Muscle layer of duodenum (tissue), 2 donors: ENCODE measurements around the gene RGS6.

Source experiments
- H3K27ac ChIP-seq: one replicate; pipeline ENCODE4 v1.7.0; 2013; ENCODE audit warnings: mild to moderate bottlenecking, low read length
- H3K27me3 ChIP-seq: one replicate; pipeline ENCODE4 v1.7.0; 2013; ENCODE audit warnings: low read depth, mild to moderate bottlenecking, control low read depth, low read length
- H3K36me3 ChIP-seq, 2 donors: one replicate each; pipeline ENCODE4 v1.7.0; 2013; ENCODE audit warnings: low read length in 2 of 2, control low read depth in 1 of 2, mild to moderate bottlenecking in 1 of 2; ENCODE audit not compliant: insufficient read depth in 2 of 2, control insufficient read depth in 1 of 2
- H3K4me1 ChIP-seq, 2 donors: one replicate each; pipeline ENCODE4 v1.7.0; 2013; ENCODE audit warnings: low read length in 2 of 2, mild to moderate bottlenecking in 2 of 2, control low read depth in 1 of 2, moderate library complexity in 1 of 2; ENCODE audit not compliant: insufficient read depth in 2 of 2, control insufficient read depth in 1 of 2
- H3K4me3 ChIP-seq, 2 donors: one replicate each; pipeline ENCODE4 v1.7.0; 2013; ENCODE audit warnings: low read length in 2 of 2, low read depth in 1 of 2, mild to moderate bottlenecking in 1 of 2
- H3K9me3 ChIP-seq, 2 donors: one replicate each; pipeline ENCODE4 v1.7.0; 2013; ENCODE audit warnings: low read length in 2 of 2, control low read depth in 1 of 2, mild to moderate bottlenecking in 1 of 2; ENCODE audit not compliant: control insufficient read depth in 1 of 2
- donor health status: healthy.

RGS6 gene

GRCh38 chr14:72332046-72332445 is 399.8 kb downstream of the RGS6 start:
- Histone ChIP-seq H3K4me3 (no peak overlapping the region), H3K27ac (no peak overlapping the region), H3K4me1 (peaks cover 0 to 9% of the 10 kb centered on the region in 2 donors), H3K9me3 (no peaks in the 10 kb centered on the region), H3K27me3 (no peaks in the 10 kb centered on the region), H3K36me3 (no peaks in the 10 kb centered on the region)

GRCh38 chr14:72332871-72333270 is 400.6 kb downstream of the RGS6 start:
- Histone ChIP-seq H3K36me3 (no peaks in the 10 kb centered on the region), H3K27ac (no peak overlapping the region), H3K27me3 (no peaks in the 10 kb centered on the region), H3K9me3 (no peaks in the 10 kb centered on the region), H3K4me3 (no peak overlapping the region), H3K4me1 (peaks cover 0 to 9% of the 10 kb centered on the region in 2 donors)

- H3K4me3 ChIP-seq = no peak overlapping the region
- no peaks in the 10 kb centered on the region for H3K9me3 ChIP-seq
- no peaks in the 10 kb centered on the region for H3K27me3 ChIP-seq
- H3K36me3 ChIP-seq = no peaks in the 10 kb centered on the region
- H3K27ac ChIP-seq = no peak overlapping the region
- peaks cover 0 to 9% of the 10 kb centered on the region in 2 donors for H3K4me1 ChIP-seq
Measured at GRCh38 chr14:72333357-72333756, 401.1 kb downstream of the RGS6 start.

DNA sequence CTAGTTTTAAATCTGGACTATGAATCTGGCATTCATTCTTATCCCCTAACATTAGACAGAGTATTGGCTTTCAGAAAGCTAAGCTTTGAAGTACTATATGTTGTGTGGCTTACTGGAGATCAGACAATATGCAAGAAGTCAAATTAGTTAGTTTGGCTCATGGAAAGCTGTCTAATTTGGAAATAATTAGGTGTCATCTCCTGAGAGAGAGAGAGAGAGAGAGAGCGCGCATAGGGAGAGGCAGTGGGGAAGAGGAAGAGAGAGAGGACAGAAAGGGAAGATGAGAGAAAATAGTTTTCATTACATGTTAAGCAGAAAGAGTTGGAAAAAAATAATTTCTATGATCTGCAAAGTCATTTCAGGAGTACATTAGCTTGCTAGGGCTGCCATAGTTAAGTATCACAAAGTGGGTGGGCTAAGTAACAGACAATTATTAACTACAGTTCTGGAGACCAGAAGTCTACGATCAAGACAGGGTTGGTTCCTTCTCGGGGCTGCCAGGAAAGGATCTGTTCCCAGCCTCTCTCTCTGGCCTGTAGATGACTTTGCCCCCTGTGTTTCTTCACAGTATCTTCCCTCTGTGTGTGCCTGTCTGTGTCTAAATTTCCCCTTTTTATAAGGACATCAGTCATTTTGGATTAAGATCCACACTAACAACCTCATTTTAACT is 404.2 kb downstream of the RGS6 start:
- no peak overlapping the region for H3K4me3 ChIP-seq
- H3K27ac ChIP-seq = no peak overlapping the region
- H3K9me3 ChIP-seq = no peaks in the 10 kb centered on the region
- H3K36me3 ChIP-seq = no peaks in the 10 kb centered on the region
- no peaks in the 10 kb centered on the region for H3K27me3 ChIP-seq
- H3K4me1 ChIP-seq = peaks cover 0 to 8% of the 10 kb centered on the region in 2 donors

DNA sequence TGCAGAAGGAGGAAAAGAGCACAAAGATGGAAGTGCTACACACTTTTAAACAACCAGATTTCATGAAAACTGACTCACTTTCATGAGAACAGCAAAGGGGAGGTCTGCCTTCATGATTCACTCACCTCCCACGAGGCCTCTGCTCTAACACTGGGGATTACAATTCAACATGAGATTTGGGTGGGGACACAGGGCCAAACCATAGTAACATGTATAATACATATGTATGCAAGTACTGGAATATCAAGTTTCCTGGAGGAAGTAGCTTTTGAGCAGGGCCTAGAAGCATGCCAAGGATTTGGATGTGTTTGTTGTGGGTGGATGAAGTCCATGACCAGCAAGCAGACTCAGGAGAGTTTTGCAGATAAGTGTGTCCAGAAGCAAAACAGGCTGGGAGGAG is 409.0 kb downstream of the RGS6 start:
- no peak overlapping the region for H3K4me3 ChIP-seq
- H3K36me3 ChIP-seq = no peaks in the 10 kb centered on the region
- H3K27me3 ChIP-seq = no peaks in the 10 kb centered on the region
- no peak overlapping the region for H3K27ac ChIP-seq
- peaks cover 5 to 7% of the 10 kb centered on the region in 2 donors for H3K9me3 ChIP-seq
- no peaks in the 10 kb centered on the region for H3K4me1 ChIP-seq

DNA sequence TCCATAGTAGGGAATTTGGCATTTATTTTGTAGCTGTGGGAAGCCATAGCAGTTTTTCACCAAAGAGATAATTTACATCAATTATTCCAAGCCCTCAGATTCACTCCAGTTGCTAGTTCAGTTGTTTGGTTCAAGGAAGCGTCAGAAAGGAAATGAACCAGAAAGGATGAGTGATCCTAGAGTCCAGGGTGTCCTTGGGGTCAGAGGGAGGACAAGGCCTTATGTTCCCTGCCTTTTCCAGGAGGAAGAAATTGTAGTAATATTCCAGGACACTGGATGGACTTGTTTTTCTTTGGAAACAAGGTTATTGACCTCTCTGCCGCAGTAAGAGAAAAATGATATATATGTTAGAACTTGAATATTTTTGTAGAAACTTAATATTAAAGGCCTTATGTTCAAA is 409.5 kb downstream of the RGS6 start:
- H3K27me3 ChIP-seq = no peaks in the 10 kb centered on the region
- H3K4me1 ChIP-seq = no peaks in the 10 kb centered on the region
- no peak overlapping the region for H3K4me3 ChIP-seq
- peaks cover 5 to 7% of the 10 kb centered on the region in 2 donors for H3K9me3 ChIP-seq
- no peak overlapping the region for H3K27ac ChIP-seq
- H3K36me3 ChIP-seq = no peaks in the 10 kb centered on the region

GRCh38 chr14:72347118-72347517 is 414.9 kb downstream of the RGS6 start:
- Histone ChIP-seq H3K27ac (no peak overlapping the region), H3K4me1 (no peaks in the 10 kb centered on the region), H3K36me3 (no peaks in the 10 kb centered on the region), H3K4me3 (no peak overlapping the region), H3K27me3 (no peaks in the 10 kb centered on the region), H3K9me3 (peaks cover 5 to 7% of the 10 kb centered on the region in 2 donors)

- no peaks in the 10 kb centered on the region for H3K27me3 ChIP-seq
- no peaks in the 10 kb centered on the region for H3K4me1 ChIP-seq
- no peaks in the 10 kb centered on the region for H3K36me3 ChIP-seq
- no peaks in the 10 kb centered on the region for H3K9me3 ChIP-seq
- H3K27ac ChIP-seq = no peak overlapping the region
- no peak overlapping the region for H3K4me3 ChIP-seq
Measured at GRCh38 chr14:72350215-72350614, 418.0 kb downstream of the RGS6 start.

GRCh38 chr14:72352012-72352411 is 419.8 kb downstream of the RGS6 start:
- H3K27me3 ChIP-seq = no peaks in the 10 kb centered on the region
- no peak overlapping the region for H3K27ac ChIP-seq
- no peaks in the 10 kb centered on the region for H3K9me3 ChIP-seq
- no peaks in the 10 kb centered on the region for H3K36me3 ChIP-seq
- H3K4me1 ChIP-seq = no peaks in the 10 kb centered on the region
- H3K4me3 ChIP-seq = no peak overlapping the region

- Histone ChIP-seq H3K4me3 (no peak overlapping the region), H3K27ac (no peak overlapping the region), H3K4me1 (no peaks in the 10 kb centered on the region), H3K27me3 (no peaks in the 10 kb centered on the region), H3K9me3 (no peaks in the 10 kb centered on the region), H3K36me3 (no peaks in the 10 kb centered on the region)
Measured at GRCh38 chr14:72366619-72367018, 434.4 kb downstream of the RGS6 start.

DNA sequence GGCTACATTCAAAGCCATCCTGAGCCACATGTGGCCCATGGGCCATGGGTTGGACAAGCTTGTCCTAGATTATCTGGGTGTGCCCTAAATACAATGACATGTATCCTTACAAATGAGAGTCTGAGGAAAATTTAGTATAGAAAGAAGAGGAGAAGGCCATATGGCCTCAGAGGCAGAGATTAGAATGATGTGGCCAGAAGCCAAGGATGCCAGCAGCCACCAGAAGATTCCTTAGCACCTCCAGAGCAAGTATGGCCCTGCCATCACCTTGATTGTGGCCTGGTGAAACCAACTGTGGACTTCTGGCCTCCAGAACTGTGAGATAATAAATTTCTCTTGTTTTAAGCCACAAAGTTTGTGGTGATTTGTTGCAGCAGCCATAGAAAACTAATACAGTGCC is 436.9 kb downstream of the RGS6 start:
- Histone ChIP-seq H3K4me3 (no peak overlapping the region), H3K27me3 (no peaks in the 10 kb centered on the region), H3K36me3 (no peaks in the 10 kb centered on the region), H3K9me3 (no peaks in the 10 kb centered on the region), H3K27ac (no peak overlapping the region), H3K4me1 (no peaks in the 10 kb centered on the region)

- no peaks in the 10 kb centered on the region for H3K27me3 ChIP-seq
- H3K27ac ChIP-seq = no peak overlapping the region
- H3K4me3 ChIP-seq = no peak overlapping the region
- H3K4me1 ChIP-seq = no peaks in the 10 kb centered on the region
- H3K9me3 ChIP-seq = peaks cover 0 to 5% of the 10 kb centered on the region in 2 donors
- no peaks in the 10 kb centered on the region for H3K36me3 ChIP-seq
Measured at GRCh38 chr14:72377016-72377415, 444.8 kb downstream of the RGS6 start.
